ENCODE measurements around the gene STK31.
"Not testable (repeated sequence)": the region's sequence is repeated elsewhere in the genome, so short reads cannot be mapped to it uniquely, and the experiment has no call there.

Gene STK31

DNA sequence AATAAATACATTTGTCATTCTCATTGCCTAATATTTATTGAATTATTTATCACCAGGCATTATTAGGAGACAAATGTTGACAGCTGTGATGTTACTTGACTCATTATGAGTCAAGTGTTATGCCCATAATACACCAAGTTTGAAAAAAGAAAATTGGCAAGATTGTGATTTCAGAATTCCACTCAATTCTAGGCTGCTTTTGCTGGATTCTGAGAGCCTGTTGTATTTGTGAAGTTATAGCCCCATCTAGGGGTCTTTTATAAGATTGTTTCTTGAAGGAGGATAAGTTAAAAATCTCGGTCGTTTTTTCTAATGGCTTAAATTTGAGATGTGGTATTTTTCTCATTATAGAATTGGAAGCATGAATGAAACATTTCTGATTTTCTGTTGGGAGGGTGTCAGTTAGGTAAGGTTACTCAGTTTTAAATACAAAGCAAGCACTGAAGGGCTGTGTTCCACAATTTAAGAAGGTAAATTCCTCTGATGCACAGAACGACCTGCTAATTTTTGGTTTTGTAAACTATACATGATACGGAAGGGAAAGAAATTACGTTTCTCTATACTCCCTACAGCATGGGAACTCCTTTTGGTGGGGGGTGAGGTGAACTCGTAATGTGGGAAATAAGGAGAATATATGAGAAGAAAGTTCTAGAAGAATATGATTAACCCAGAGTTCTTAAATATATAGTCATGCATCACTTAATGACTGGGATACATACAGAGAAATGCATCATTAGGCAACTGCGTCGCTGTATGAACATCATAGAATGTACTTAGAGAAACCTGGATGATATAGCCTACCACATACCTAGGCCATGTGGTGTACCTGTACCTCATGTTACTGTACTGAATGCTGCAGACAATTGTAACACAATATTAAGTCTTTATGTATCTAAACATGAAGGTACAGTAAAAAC lies 2.6 kb downstream of the STK31 start:
- DNase-seq (ENCODE audit: low read depth in 2 of 2) = no peak

- DNase-seq (ENCODE audit: low read depth in 2 of 2) = no peak
Observed at GRCh38 chr7:23713285-23714149, 3.5 kb downstream of the STK31 start.

DNA sequence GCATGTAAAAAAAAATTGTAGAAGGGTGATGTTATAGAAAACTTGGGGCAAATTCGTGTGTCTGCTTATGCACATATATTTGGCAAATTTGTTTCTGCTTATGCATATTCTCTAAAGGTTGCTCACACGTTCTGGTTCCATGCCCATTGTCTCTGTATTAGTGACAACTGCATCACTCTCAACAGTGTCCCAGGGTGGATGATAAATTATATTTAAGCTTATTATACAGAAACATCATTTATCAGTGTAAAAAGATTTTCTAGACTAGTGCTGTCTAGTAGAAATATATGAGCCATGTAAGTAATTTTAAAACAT lies 4.1 kb downstream of the STK31 start:
- no peak for DNase-seq (ENCODE audit: low read depth in 2 of 2)

DNA sequence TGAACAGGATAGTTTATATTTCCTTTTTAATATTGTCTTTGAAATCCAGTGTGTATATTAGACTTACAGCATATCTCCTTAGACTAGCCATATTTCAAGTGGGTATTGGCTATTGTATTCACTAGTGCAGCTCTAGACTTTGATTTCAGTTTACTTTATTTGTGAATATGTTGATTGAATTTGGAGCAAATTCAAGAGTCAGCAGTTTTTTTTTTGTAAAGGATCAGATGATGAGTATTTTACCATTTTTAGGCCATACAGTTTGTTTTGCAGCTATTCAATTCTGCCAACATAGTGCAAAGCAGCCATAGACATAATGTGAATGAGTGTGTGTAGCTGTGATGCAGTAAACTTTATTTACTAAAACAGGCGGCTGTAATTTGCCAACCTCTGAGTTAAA lies 4.6 kb downstream of the STK31 start:
- no peak for DNase-seq (ENCODE audit: low read depth in 2 of 2)

GRCh38 chr7:23715099-23715498 lies 5.1 kb downstream of the STK31 start:
- DNase-seq (ENCODE audit: low read depth in 2 of 2) = no peak

DNA sequence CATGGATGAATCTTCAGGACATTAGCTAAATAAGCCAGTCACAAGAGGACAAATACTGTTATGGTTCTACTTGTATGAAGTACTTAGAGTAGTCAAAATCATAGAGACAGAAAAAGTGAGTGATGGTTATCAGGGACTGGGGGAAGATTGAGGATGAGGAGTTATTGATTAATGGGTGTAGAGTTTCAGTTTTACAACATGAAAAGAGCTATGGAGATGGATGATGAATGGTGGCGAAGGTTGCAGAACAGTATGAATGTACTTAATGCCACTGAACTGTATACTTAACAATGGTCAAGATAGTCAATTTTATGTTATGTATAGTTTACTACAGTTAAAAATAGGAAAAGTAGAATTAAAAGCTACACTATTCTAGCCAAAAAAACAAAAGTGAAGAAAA lies 7.8 kb downstream of the STK31 start:
- no peak for DNase-seq (ENCODE audit: low read depth in 2 of 2)

GRCh38 chr7:23721456-23721855 lies 11.4 kb downstream of the STK31 start:
- no peak for DNase-seq (ENCODE audit: low read depth in 2 of 2)

DNA sequence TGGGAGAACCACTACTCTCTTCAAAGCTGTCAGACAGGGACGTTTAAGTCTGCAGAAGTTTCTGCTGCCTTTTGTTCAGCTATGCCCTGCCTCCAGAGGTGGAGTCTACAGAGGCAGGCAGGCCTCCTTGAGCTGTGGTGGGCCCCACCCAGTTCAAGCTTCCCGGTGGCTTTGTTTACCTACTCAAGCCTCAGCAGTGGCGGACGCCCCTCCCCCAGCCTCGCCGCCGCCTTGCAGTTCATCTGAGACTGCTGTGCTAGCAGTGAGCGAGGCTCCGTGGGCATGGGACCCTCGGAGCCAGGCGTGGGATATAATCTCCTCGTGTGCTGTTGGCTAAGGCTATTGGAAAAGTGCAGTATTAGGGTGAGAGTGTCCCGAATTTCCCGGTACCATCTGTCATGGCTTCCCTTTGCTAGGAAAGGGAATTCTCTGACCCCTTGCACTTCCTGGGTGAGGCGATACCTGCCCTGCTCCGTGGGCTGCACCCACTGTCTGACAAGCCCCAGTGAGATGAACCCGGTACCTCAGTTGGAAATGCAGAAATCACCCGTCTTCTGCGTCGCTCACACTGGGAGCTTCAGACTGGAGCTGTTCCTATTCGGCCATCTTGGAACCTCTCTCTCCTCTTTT lies 12.7 kb downstream of the STK31 start:
- not testable (repeated sequence) for DNase-seq (ENCODE audit: low read depth in 2 of 2)

DNA sequence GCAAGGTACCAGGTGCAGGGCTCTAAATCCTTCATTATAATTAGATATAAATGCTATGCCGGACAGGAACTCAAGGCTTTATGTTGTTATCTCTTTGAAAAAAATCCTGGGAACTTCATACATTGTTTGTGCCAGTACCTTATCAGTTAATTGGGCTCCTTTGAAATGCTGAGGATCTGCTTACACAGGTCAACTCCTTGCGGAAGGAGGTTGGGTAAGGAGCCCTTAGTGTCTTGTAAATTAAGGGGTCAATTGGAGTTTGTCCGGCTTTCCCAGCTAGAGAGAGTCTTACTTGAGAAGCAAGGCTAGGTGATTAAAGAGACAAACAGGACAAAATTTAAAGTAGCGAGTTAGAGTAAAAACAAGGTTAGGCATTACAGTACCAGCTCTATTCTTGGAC lies 14.1 kb downstream of the STK31 start:
- DNase-seq (ENCODE audit: low read depth in 2 of 2) = not testable (repeated sequence)

DNA sequence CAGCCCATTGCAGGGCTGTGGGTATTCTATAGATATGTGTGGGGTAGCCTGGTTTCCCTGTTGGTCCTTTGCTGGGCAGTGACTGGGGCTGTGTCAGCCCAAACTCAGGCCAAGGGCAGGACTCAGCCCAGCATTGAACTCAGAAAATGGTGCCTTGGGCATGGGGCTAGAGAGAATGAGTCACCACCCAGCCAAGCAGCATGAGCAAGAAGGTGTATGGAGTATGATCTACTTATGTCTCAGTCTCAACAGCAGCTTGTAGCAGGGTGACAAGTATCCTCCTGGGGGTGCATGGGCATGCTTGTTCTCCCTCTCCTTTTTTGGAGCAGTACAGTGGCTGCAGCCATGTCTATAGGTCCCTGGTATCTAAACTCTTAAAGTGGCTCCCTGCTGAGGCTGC lies 32.0 kb downstream of the STK31 start:
- DNase-seq (ENCODE audit: low read depth in 2 of 2) = no peak

- no peak for DNase-seq (ENCODE audit: low read depth in 2 of 2)
Observed at GRCh38 chr7:23743226-23743625, 33.2 kb downstream of the STK31 start.

- no peak for DNase-seq (ENCODE audit: low read depth in 2 of 2)
Observed at GRCh38 chr7:23746629-23747028, 36.6 kb downstream of the STK31 start.

DNA sequence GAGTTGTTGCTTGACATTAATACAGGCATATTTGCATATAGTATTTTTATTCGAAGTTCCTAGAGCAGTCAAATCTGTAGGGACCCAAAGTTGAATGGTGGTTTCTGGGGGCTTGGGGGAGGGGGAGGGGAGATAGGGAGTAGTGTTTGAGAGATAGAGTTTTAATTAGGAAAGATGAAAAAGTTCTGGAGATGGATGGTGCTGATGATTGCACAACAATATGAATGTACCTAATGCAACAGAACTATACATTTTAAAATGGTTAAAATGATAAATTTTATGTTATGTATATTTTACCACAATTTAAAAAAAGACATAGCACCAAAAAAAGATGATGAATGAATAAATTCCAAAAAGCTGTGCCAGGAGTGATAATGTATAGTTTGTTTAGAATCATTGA lies 41.8 kb downstream of the STK31 start:
- DNase-seq (ENCODE audit: low read depth in 2 of 2) = no peak

DNA sequence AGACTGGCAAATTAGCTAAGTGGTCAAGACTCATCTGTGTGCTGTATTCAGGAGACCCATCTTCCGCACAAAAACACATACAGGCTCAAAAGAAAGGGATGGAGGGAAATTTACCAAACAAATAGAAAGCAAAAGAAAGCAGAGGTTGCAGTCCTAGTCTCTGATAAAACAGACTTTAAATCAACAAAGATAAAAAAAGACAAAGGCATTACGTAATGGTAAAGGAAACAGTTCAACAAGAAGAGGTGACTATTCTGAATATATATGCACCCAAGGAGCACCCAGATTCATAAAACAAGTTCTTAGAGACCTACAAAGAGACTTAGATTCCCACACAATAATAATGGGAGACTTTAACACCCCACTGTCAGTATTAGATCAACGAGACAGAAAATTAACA lies 48.8 kb downstream of the STK31 start:
- DNase-seq (ENCODE audit: low read depth in 2 of 2) = not testable (repeated sequence)

DNA sequence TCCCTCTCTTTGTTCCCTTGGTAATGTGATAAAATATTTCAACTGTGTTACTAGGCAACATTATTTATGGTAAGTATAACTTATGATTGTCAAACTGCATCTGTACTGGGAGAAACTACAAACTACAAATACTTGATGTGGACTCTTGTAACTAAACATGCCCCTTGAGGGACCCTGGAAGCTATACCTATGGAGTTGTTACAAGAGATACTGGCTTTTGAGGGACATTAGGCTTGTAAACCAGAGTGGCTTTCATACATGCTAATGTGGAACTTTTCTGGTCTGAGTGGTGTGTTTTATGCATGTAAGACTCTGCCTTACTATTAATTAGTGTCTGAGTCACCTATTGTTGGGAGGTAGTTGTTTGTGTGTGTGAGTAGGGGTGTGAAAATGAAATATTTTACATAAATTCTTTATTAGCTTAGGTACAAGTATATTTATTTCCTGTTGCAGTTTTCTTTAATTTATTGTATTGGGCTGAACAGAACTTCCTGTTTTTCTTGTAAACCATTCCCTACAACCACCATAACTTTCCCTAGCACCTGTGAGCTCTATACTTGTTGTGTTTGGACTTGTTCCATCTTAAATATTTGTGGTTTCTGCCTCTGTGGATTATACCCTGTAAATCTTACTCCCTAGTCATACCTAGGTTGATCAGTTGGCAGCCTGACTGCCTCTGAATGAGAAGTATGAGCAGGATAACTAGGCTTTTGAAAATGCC lies 49.8 kb downstream of the STK31 start:
- no peak for DNase-seq (ENCODE audit: low read depth in 2 of 2)

DNA sequence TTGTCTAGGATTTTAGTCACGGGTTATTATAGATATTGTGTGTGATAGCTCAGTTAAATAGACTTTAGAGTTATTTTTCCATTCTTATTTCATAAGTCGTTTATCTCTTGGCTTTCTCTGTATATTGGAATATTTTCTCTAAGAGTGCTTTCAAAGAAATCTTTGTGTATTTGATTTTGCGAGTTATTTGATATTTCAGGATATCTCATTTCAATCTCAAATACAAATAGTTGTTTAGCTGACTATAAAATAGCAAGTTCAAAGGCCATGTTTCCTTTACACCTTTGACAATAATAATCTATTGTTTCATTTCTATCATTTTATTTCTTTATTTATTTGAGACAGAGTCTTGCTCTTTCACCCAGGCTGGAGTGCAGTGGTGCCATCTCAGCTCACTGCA lies 55.9 kb downstream of the STK31 start:
- DNase-seq (ENCODE audit: low read depth in 2 of 2) = no peak

DNA sequence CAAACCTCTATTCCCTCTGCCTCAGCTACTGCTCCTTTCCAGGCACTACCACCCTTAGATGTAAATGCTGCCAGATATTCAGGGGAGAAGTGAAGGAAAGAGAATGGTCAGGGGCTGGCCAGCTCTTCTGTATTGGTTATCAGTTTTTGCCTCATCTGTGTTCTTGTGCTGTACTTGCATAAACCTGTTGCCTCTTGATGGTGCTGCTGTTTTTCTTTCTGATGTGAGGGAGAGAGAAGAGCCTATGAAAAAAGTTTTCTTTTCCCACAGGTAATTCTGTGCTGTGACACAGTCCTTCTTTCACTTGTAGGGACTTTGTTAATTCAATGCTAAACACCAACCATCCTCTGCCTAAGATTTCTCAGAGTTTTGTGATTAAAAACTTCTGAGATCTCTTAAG lies 57.5 kb downstream of the STK31 start:
- no peak for DNase-seq (ENCODE audit: low read depth in 2 of 2)

- DNase-seq (ENCODE audit: low read depth in 2 of 2) = no peak
Observed at GRCh38 chr7:23768022-23768421, 58.0 kb downstream of the STK31 start.

DNA sequence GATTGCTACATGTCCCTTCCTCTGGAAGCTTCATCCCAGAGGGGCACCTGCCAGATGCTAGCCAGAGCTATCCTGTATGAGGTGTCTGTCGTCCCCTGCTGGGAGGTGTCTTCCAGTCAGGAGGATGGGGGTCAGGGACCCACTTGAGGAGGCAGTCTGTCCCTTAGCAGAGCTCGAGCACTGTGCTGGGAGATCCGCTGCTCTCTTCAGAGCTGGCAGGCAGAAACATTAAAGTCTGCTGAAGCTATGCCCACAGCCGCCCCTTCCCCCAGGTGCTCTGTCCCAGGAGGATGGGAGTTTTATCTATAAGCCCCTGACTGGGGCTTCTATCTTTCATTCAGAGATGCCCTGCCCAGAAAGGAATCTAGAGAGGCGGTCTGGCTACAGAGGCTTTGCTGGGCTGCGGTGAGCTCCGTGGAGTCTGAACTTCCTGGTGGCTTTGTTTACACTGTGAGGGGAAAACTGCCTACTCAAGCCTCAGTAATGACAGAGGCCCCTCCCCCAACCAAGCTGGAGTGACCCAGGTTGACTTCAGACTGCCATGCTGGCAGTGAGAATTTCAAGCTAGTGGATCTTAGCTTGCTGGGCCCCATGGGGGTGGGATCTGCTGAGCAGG lies 69.3 kb downstream of the STK31 start:
- not testable (repeated sequence) for DNase-seq (ENCODE audit: low read depth in 2 of 2)

DNA sequence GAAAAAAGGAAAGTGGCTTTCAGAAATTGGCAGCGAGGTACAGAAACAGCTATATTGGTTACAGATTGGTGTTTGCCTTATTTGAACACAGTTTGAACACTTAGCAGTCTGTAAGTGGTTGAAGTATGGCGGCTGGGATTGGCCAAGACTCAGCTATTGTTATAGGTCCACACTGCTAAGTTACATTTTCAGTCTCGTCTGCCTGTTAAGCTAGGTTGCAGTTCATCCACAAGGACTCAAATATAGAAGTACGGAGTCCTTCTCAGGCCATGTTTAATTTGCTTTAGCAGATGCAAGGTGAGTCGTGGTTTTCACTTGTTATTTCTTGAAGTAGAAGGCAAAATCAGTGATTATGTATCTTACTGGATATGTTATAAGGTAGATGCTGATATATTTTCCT lies 73.1 kb downstream of the STK31 start:
- no peak for DNase-seq (ENCODE audit: low read depth in 2 of 2)

- DNase-seq (ENCODE audit: low read depth in 2 of 2) = no peak
Observed at GRCh38 chr7:23787272-23787671, 77.3 kb downstream of the STK31 start.
